AG09319 (cell line): Measurements from ENCODE around the gene CEP112.
A peak's percentile ranks its signal among the peaks of the same experiment; 100 is the strongest.
"Not testable (repeated sequence)": the region's sequence is repeated elsewhere in the genome, so short reads cannot be mapped to it uniquely, and the experiment has no call there.

ENCODE experiments used
- DNase-seq: peaks from one replicate; pipeline ENCODE4 v3.0.0-alpha.2; 2010; ENCODE audit warnings: low read depth; ENCODE audit errors: extremely low read depth
- CTCF ChIP-seq: IDR thresholded peaks from 2 replicates; pipeline ENCODE4 v1.5.1; 2011; ENCODE audit warnings: low read depth, mild to moderate bottlenecking, inconsistent platforms, low read length, moderate library complexity

Gene CEP112

GRCh38 chr17:65741710-65742109 lies 450.2 kb downstream of the CEP112 start:
- no peak for TF ChIP-seq CTCF
- no peak for DNase-seq

DNA sequence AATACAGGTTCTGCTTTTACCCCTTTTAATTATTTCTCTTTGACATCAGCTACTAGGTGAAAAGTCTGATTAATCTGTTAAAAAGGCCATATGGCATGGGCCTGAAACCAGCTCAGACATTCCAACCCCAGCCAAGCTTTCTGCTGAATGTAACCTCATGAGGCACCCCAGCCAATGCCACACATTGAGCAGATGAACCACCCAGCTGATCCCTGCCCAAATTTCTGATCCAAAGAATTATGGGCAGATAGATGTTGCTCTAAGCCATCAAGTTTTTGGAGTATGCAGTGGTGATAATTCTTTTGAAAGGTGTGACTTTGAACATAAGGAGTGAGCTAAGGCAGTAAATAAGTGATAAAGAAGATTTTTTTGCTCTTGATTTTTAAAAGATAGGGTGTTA lies 452.9 kb downstream of the CEP112 start:
- TF ChIP-seq CTCF = no peak

GRCh38 chr17:65737451-65737850 lies 454.5 kb downstream of the CEP112 start:
- TF ChIP-seq CTCF = no peak
- DNase-seq = no peak

More for the DNA sequence above, 452.9 kb downstream of the CEP112 start:
- no peak for DNase-seq

DNA sequence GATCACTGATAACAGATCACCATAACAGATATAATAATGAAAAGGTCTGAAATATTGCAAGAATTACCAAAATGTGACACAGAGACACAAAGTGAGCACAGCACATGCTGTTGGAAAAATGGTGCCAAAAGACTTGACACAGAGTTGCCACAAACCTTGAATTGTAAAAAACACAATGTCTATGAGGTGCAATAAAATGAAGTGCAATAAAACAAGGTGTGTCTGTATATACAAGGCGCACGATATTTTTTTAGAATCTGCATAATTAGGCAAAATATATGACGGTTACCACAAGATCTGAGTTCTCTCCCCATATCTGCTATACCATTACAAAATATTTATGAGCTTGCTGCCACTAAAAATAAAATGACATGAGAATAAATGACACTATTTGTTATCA lies 458.6 kb downstream of the CEP112 start:
- TF ChIP-seq CTCF = no peak
- DNase-seq = no peak

GRCh38 chr17:65732667-65733066 lies 459.3 kb downstream of the CEP112 start:
- not testable (repeated sequence) for DNase-seq

DNA sequence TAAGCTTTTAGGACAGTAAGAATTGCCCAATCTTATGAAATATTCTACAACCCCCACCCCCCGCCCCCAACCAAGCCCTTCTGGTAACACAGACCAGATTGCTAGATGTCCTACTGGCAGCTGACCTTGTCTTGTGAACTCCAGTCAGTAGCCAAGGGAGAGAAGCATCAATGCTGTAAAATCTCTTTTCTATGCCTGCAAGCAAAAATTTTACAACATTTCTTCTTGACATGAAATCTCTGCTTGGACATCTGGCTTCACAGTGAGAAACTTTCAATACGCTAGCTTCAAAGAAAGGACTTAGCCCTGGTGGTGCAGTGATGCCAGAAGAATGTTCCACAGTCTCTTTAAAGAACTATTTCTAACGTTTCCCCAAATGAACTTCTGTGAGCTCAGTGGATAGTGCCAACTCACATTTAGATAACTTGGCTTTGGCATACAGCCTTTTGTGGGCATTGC lies 461.2 kb downstream of the CEP112 start:
- no peak; the same call in 1 of the 2 replicates for TF ChIP-seq CTCF
- peak; percentile 78 for DNase-seq

- no peak for TF ChIP-seq CTCF
- no peak for DNase-seq
Measured at GRCh38 chr17:65729207-65729606, 462.7 kb downstream of the CEP112 start.

DNA sequence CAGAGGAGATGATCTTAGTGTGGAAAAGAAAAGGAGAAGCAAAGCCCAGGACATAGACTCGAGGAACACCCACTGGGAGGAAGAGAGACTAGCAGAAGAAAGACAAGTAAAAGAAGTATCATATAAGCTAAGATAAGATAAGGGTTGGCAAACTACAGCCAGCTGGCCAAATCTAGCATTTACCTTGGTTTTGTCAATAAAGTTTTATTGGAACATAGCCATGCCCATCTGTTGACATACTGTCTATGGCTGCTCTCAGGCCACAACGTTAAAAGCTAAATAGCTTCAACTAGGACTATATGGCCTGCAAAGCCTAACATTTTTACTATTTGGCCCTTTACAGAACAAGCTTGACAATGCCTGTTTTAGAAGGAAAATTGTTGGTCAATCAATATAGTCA lies 464.1 kb downstream of the CEP112 start:
- no peak for TF ChIP-seq CTCF
- DNase-seq = no peak
